K562 (cell line): Measurements from ENCODE around the gene RNASET2. TPM values are rescaled to one million over a fixed set of nuclear protein-coding genes. Genes with fewer than 3 reads are reported as not detected.

Source experiments
- CTBP1 ChIP-seq: fragments of 450-650 bp; IDR thresholded peaks from 2 replicates; pipeline ENCODE4 v1.6.1; 2016; ENCODE audit warnings: borderline replicate concordance
- HDAC1 ChIP-seq, 2 experiments: fragments of 450-650 bp; IDR thresholded peaks; 2 replicates each; pipeline ENCODE4 v1.6.1; 2016 to 2017; ENCODE audit warnings: inconsistent platforms in 1 of 2, mild to moderate bottlenecking in 1 of 2, moderate library complexity in 1 of 2
- KDM5B ChIP-seq: fragments of 200-600 bp; sonication (generic); IDR thresholded peaks from 2 replicates; pipeline ENCODE4 v1.6.1; 2012; ENCODE audit warnings: low read depth, mild to moderate bottlenecking, moderate library complexity, low read length, control low read depth, inconsistent platforms; ENCODE audit not compliant: insufficient replicate concordance
- RBM34 ChIP-seq: fragments of 200-400 bp; formaldehyde crosslinking; IDR thresholded peaks from 2 replicates; pipeline ENCODE4 v1.6.1; 2018; ENCODE audit warnings: low read length, borderline replicate concordance; ENCODE audit not compliant: insufficient read depth
- TBP ChIP-seq: optimal IDR thresholded peaks from 2 replicates; pipeline ENCODE3; 2011; ENCODE audit warnings: low read depth, low read length, improper control_type of control experiment
- TEAD1 ChIP-seq, 2 experiments: fragments of 450-650 bp in 1 of 2; sonication (generic) in 1 of 2; formaldehyde crosslinking; IDR thresholded peaks; 2 replicates each; pipeline versions ENCODE4 v1.4.0 to v1.8.0; 2020 to 2022; ENCODE audit warnings: mild to moderate bottlenecking in 2 of 2, missing genetic modification reagents in 1 of 2
- TSHZ1 ChIP-seq: fragments of 250-450 bp; sonication (Bioruptor Pico); IDR thresholded peaks from 2 replicates; pipeline ENCODE4 v1.4.0; 2020; ENCODE audit warnings: mild to moderate bottlenecking, moderate library complexity
- ZFP91 ChIP-seq: sonication (generic); formaldehyde crosslinking; IDR thresholded peaks from 2 replicates; pipeline ENCODE4 v1.8.0; 2022; ENCODE audit warnings: mild to moderate bottlenecking, missing genetic modification reagents
- ZNF316 ChIP-seq: fragments of 450-650 bp; IDR thresholded peaks from 2 replicates; pipeline ENCODE4 v1.6.1; 2016
- ZNF318 ChIP-seq, 2 experiments: fragments of 450-650 bp; IDR thresholded peaks; 2 replicates each; pipeline ENCODE4 v1.6.1; 2016; ENCODE audit warnings: mild to moderate bottlenecking in 2 of 2, borderline replicate concordance in 1 of 2, low read depth in 1 of 2, moderate library complexity in 1 of 2
- polyA plus RNA-seq, 8 experiments: library from polyadenylated mRNA; depleted of rRNA in 4 of 8; stranded (reverse) in 5 of 8; unstranded in 3 of 8; fragments of >200 nt; fragmentation: Nextera tagmentation in 2 of 8; fragmentation: Illumina TruSeq in 1 of 8; extraction: Ambion mirVana in 2 of 8; extraction: Trizol in 1 of 8; gene quantifications; 2 replicates each; pipeline versions ENCODE4 v1.2.1 to v1.2.3, GENCODE V29; 2011 to 2014; ENCODE audit warnings: inconsistent platforms in 1 of 8, missing spikeins in 1 of 8
- total RNA-seq, 7 experiments: library from RNA; depleted of rRNA in 6 of 7; stranded (reverse); fragments of >200 nt in 6 of 7; fragmentation: Illumina TruSeq in 2 of 7; extraction: Trizol in 2 of 7; gene quantifications; 2 replicates each; pipeline versions ENCODE4 v1.2.1 to v1.2.3, GENCODE V29; 2011 to 2021; ENCODE audit warnings: low replicate concordance in 1 of 7

Gene RNASET2
- total and polyA plus RNA-seq, 9 of the 15 experiments (the other 6 are each of a cell fraction or from before 2014, with no cell fraction given) = 7.4 to 141 (median 91.3) TPM

GRCh38 chr6:166940643-166941068 lies 15.7 kb downstream of the RNASET2 start (continued):
- no peak for TF ChIP-seq ZNF318 (IDR thresholded peaks at IDR 0.05; ENCODE audit: borderline replicate concordance in 1 of 2, low read depth in 1 of 2)
- TF ChIP-seq RBM34 = no peak
- TF ChIP-seq TBP = no peak
- TF ChIP-seq HDAC1 (IDR thresholded peaks at IDR 0.05) = peak in 1 of 2 experiments; percentile 42; a peak in 1 of 4 replicates
- no peak for TF ChIP-seq ZFP91 (CRISPR knock-in tag)
- no peak for TF ChIP-seq TSHZ1
- peak; percentile 87 for TF ChIP-seq ZNF316
- TF ChIP-seq KDM5B = no peak
- no peak for TF ChIP-seq TEAD1 (CRISPR knock-in tag; IDR thresholded peaks at IDR 0.05)
- peak; percentile 84; the same call in 1 of the 2 replicates for TF ChIP-seq CTBP1
